GM19035 (cell line): ENCODE results near the gene TRAF3.

Source experiments
- ATAC-seq: cut with Tn5 transposase; IDR thresholded peaks from one replicate; pipeline ENCODE4 v1.9.1; 2021; ENCODE audit not compliant: unreplicated experiment

The TRAF3 gene, protein sequence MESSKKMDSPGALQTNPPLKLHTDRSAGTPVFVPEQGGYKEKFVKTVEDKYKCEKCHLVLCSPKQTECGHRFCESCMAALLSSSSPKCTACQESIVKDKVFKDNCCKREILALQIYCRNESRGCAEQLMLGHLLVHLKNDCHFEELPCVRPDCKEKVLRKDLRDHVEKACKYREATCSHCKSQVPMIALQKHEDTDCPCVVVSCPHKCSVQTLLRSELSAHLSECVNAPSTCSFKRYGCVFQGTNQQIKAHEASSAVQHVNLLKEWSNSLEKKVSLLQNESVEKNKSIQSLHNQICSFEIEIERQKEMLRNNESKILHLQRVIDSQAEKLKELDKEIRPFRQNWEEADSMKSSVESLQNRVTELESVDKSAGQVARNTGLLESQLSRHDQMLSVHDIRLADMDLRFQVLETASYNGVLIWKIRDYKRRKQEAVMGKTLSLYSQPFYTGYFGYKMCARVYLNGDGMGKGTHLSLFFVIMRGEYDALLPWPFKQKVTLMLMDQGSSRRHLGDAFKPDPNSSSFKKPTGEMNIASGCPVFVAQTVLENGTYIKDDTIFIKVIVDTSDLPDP

DNA sequence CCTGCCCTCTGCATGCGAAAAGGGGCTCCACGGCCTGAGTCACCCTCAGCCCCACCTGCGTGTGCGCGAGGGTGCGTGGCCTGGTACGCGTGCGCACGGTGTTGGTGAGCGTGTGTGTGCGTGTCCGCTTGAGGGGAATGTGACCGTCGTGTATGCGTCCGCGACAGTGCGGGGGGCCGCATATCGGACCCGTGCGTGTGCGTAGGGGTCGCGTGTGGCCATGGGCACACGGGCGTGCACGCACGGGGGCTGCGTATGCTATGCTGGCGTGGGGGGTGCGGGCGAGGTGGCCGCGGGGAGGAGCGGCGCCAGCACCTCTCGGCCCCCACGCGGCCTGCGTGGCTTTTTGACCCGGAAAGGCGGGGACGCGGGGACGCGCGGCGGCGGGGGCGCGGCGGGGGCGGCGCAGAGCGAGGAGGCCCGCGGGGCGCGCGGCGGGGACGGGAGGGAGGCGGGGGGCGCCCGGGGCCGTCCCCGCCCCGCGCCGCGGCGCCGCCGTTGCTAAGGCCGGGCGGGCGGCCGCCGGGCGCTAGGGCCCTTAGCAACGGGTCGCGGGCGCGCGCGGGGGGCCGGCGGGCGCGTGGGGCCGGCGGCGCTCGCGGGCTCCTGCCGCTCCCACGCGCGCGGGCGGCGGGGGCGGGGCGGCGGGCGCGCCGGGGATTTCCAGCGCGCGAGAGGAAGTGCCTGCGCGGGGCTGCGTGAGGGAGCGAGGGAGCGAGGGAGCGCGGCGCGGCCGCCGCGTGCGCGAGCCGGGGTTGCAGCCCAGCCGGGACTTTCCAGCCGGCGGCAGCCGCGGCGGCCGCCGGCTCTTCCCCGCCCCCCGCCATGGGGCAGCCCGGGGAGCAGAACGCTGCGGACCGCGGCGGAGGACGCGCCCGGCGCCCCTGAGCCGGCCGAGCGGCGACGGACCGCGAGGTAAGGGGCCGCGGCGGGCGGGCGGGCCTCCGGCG lies at the start of gene TRAF3:
Gene TRAF3, plus strand, starts transcription at position 689 of the 950 bp plus-strand sequence. CDS start 92,753 bp downstream, outside the sequence.
- ATAC-seq, result peak; percentile 52

DNA sequence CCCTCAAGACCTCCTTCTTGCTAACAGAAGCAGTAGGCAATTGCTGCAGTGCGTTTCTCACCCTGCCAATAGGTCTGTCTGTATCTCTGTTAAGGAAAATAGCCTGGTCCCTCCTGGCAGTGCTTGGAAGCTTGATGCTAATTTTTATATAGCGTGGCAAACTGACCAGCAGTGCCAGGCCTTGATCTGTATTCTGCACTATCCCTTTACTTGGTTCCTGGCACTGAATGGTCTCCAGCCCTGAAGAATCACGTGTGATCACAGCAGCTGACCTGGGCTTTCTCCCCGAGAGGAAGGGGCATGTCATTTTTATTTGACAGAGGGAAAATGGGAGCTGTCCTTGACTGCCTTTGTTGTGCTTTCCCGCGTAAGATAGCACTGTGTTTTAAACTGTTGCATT lies 48.7 kb upstream of the TRAF3 start:
- no peak for ATAC-seq

DNA sequence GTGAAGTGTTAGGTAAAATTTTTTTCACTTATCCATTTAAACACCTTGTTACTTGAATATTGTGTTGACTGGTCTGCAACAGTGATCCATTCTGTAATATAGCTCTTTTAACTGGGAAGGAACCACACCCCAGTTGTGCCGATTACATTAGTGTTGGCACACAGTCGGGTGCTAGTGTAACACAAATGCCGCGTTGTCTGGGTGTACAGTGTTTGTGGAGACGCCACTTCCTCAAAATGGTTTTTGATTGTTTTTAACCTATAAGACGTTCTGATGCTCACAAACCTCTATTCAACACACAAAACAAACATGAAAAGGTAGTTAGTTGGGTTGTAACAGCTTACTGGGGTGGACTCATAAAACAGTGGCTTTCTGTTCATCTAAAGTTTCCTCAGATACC lies 48.0 kb upstream of the TRAF3 start:
- ATAC-seq, result no peak

DNA sequence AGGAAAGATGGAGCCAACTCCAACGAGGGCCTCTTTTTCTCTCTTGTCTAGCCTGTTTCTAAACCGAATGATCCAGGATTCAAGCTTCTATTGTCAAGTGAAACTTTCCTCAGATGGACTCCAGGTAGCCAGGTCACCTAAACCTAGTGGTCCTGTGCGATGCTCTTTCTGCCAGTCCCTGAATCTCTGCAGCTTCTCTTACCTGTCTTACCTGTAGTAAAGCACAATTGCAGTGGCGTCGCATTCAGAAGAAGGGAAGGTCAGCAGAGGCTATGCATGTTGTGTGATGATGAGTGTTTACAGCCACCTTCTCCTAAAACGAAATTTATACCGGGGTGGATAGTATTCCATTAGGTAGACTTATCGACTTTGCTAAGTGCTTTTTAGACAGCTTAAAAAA lies 47.4 kb upstream of the TRAF3 start:
- no peak for ATAC-seq

DNA sequence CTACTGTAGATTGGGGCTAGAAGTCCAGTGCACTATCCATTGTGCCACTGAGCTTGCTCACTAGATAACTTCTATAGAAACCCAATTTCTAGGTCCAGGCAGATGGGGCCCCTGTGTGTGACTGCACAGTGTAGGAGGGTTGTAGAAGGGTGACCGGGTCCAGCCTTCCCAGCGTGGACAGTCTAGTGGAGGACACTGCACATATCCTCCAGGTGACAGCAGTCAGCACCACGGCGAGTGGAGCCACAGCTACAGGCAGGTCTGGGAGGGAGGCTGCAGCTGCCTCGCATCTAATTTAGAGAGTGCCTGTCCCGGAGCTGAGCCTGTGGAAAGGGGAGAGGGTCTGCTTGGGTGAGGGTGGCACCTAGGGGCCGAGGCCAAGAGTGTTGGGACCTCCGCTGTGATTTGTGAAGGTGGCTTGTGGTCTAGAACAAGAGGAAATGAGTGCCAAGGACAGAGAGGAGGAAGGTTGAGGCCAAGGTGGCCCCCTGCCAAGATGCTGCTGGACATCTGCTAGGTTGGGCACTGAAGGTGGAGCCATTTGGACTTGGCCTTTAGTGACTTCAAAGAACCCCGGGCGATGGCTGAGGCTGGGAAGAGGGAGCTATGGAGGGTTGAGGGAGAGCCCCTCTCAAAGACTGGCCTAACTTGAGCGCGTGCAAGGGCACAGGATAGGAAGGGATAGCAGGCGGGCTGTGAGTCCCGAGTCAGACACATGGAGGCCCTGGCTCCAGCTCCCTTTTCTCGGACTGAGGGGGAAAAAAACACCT lies 46.0 kb upstream of the TRAF3 start:
- no peak for ATAC-seq

DNA sequence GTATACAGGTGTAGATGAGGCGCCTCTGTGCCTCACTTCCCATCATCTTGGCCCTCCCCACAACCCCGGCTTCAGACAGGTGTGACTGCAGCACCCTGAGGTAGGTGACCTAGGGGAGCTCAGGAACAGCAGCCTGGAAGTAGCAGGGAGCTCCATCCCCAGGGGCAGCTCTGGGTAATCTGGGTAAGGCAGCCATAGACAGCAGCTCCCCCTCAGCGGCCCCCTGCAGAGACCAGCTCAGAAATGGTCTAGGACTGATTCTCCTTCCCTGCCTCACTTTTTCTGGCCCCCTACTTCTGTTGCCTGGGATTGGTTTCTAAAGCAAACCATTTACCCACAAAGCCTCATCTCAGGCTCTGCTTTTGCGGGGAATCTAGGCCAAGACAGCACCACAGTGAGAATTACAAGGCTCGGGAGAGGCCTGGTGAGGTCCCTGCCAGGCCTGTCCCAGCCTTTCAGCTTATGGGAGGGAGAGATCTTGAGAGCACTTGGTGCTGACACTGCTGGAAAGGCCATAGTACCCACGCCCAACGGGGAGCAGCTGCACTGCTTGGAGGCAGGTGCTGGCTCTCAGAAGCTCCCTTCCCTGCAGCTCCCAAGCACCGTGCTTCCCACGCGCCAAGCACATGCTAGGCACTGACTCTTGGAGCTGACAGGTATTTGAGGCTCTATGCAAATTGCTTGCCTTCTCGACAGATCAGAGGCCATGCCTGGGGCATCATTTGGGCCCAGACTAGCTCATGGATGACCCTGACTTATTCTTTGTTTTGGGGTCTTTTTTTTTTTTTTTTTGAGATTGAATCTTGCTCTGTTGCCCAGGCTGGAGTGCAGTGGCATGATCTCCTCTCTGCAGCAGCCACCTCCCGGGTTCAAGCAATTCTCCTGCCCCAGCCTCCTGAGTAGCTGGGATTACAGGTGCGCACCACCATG lies 45.1 kb upstream of the TRAF3 start:
- no peak for ATAC-seq

DNA sequence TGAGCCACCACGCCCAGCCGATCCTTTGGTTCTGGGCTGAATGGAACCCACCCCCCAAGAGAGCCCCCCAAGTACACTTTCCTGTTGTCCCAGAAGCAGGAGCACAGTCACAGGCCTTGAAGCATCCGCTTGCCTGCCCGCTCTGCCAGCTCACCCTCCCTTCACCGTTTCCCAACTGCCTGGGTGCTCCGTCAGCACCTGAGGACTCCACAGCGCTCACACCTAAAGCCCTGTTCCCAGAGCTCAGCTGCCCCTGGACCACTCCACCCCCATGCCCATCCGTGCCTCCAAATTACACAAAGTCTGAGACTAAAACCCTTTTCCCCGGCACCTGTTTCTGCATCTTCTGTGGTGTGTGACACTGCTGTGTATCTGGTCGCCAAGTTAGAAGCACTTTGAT lies 44.3 kb upstream of the TRAF3 start:
- no peak for ATAC-seq

DNA sequence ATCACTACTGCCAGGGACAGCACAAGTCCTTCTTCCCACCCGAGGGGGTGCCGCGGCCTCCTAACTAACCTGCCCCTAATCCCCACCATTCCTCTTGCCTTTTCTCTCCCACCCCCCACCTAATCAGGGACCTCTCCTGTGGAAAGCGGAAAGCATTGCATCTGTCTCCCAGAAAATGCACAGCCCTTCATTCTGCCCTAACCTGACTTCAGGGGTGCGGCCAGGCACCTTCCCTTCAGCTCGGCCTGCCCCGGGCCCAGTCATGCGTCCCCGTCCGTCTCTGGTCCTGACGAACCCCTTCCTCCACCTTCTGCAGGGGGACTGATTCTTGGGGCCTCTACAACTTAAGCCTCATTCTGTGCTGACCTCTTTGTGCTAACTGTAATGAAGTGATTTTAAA lies 43.9 kb upstream of the TRAF3 start:
- no peak for ATAC-seq

DNA sequence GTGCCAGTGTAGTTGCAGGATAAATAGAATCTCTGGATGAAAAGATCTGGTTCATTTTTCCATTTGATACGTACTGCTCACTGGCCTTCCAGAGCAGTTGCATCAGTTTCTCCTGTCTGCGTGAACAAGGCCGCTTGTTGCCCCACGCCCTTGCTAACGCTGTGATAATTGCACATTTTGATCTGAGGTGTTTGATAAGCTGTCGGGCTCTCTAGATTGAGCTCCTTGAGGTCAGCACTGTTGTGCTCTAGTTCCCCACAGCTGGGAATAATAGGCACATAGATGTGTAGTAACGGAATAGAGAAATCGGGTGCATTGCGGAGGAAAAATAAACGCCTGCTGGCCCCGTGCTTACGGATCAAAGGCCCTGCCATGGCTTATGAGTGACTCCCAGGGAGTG lies 42.8 kb upstream of the TRAF3 start:
- ATAC-seq, result no peak

DNA sequence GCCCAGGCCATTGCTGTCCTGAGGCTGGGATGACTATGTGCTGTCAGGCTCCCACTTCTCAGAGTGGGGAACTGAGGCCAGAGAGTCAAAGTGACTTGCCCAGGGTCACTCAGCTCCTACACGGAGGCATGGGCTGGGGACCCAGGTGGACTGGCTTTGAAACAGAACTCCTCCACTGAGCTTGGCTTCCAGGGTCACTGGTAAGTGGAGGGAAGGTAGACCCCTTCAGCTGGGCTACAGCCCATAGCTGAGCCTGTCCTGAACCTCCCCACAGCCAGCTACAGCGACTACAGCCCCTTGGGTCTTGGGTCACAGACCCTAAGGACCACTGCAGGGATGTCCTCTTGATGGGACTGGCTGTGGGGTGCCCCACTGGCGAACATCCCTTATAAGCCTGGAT lies 40.3 kb upstream of the TRAF3 start:
- ATAC-seq, result no peak

DNA sequence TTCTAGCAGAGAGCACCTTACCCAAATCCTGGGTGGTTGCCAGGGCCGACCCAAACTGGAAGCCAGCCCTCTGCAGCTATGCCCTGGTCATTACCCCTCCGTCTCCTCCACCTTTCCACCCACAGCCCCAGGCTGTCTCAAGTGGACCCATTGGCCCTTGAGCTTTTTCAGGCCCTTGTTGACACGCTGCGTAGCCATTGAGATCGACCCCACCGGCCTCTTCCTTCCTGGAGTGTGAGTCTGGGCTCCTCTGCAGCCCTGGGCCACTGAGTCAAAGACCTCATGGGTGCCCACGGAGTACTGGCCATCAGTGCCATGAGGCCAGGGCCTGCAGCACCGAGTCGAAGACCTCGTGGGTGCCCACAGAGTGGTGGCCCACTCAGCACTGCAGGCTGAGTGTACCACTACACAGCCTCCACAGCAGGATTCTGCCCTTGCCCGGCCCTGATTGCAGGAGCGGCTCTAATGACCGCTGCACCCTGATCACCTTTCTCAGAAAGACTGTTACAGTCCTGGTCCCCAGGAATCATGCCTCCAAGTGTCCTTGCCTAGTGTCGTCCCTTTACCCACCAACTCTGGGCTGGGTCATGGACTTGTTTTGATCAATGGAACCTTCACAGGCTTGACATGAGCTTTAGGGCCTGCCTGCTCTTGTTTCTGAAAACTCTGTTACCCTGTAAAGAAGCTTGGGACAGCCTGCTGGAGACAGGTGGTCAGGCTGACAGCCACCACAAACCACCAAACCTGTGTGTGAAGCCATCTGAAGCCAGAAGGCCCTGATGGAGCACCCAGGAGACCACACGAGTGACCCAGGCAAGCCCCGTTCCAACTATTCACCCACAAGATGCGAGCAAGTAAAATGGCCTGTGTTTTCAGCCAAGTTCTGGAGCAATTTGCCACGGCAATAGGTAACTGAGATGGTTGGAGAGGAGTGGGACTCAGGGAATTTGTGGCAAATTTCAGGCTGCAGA lies 39.6 kb upstream of the TRAF3 start:
- no peak for ATAC-seq

DNA sequence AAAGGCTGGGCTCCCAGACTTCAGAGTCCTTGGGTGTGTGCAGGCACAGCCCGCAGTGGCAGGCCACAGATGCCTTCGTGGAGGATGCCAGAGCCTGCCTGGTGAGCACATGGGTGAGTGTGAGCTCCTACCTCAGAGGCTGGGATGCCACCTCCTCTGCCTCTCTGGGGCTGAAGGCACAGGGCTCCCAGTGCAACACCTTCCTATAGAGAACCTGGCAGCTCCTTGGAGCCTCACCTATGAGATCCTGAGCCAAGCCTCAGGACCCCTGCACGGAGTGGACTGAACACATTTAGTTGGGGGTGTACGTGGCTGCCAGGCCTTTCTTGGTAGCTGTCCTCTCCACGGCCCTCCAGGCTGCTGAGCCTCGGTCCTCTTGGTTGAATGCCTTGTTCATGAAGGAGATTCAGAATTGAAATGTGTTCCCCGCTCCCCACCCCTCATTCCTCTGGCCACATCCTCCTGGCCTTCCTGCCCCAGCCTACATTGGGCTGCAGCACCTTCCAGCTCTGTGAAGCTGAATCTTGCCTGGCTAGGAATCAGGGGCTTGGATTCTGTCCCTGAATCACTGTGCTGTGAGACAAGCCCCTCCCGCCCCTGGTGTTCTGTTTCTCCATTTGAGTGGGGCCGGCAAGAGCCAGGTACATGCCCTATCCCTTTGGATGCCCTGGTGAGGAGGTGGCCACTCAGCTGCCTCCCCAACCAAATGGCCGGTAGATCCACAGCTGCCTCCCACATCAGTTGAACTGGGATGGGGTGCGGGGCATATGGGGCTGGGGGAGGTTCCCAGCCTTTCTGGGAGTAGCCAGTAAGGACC lies 38.7 kb upstream of the TRAF3 start:
- ATAC-seq, result no peak

DNA sequence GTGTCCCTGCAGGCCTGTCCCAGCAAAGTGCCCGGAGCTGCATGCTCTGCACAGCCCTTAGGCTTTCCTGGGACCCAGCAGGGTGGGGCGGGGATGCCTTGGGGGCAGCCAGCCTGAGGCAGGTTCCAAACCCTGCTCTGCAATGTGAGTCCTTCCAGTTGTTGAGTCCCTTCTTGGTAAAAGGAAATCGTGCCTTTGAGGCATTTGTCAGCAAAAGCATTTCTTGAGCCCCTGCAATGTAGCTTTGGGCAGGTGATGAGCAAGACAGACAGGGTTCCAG lies 38.1 kb upstream of the TRAF3 start:
- ATAC-seq, result no peak

DNA sequence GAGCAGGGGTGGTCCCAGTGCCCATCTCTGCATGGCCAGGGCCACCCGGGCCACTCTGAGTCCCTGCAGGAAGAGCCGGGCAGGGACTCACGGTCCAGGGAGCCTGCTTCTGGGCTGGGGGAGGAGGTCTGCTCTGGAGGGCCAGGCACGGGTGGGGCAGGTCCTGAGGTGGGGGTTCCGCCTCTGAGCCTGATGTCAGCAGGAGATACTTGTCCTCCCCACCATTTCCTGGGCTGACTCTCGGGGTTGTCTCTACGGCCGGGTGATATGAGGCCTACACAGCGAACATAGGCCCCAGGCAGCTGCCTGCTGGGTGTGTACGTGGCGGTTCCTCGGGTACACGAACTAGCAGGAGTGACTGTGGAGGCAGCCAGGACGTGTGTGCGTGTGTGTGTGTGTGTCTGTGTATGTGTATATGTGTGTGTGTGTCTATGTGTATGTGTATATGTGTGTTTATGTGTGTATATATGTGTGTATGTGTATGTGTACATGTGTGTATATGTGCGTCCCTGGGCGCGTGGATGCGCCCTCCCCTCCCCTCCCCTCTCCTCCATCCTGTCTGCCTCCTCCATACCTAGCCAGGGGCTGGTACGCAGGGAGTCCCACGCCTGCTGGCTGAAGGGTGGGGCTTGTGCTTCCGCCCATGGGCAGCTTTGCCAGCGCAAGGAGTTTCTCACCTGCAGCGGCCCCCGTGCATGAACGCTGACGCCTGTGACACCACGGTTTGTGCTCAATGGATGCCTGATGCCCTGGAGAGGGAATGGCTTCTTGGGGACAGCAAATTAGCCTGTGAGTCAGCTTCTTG lies 30.4 kb upstream of the TRAF3 start:
- no peak for ATAC-seq

DNA sequence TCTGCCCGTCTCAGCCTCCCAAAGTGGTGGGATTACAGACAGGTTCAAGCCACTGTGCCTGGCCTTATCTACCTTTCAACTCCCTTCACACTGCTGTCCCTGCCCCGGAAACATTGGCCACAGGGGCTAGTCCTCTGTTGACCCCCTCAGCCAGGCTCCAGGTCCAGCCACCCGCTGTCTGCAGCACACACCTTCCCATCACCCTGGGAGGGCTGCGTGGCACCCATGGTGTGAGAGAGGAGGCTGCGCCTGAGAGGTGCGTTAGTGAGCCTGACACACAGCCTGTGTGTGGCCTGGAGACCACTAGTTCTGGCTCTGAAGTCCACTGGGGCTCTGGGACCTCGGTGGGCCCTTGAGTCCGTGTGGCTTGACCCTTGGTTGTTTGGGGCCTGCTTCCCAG lies 28.4 kb upstream of the TRAF3 start:
- ATAC-seq, result no peak

DNA sequence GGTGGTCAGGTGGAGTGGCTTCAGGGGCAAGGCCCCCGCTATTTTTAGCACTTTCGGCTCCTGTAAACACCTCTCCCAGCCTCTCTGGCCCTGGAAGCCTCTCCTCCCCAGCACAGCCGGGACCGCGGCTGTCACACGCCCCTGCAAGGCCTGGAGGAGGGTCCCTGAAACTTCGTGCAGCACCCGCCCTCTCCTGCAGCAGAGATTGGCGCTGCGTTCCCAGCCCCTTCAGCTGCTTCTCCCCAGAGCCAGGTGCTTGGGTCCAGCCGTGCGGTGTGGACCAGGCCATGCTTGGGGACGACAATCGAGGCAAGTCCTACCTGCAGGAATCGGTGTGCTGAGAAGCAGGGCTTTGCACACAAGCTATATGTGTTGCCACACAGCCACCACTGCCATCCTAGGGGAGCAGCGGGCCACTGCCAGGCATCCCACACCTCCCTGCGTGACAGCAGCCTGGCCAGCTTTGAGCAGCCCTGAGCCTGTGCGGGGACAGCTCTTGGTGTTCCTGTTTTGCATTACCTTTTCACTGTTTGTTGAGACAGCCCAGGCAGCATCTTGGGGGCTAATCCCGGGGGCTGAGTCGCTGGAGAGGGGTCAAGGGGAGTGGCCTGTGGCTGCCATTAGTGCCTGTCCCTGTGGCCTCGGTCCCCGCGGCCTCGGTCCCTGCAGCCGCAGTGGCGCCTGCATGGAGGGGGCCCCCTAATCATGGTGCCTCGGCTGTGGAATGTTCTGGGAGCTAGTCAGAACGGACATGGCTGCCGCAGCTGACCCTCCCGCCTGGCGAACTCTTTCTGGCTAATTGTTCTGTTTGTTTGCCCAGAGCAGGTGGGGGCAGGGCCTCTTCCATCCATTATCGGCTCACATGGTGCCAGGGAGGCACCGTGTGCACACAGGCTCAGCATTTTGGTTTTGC lies 27.6 kb upstream of the TRAF3 start:
- no peak for ATAC-seq
